OCI-LY1 (cell line): Measurements from ENCODE around the gene DYRK3.

ENCODE experiments used
- CTCF ChIP-seq: fragments of 200-600 bp; sonication (generic), shearing (Covaris generic); IDR thresholded peaks from 2 replicates; pipeline ENCODE4 v1.5.1; 2017; ENCODE audit warnings: mild to moderate bottlenecking, antibody characterized with exemption, low read length, moderate library complexity, mixed read lengths
- EZH2 ChIP-seq: fragments of 200-600 bp; sonication (generic), shearing (Covaris generic); IDR thresholded peaks from 2 replicates; pipeline ENCODE4 v1.8.0; 2017; ENCODE audit warnings: borderline replicate concordance, mixed run types, mild to moderate bottlenecking, antibody characterized with exemption, low read length, moderate library complexity, mixed read lengths

GRCh38 chr1:206635080-206635977 lies at the start of gene DYRK3:
- no peak for TF ChIP-seq EZH2
- no peak for TF ChIP-seq CTCF
